Measurements from ENCODE around the gene PTPA. TPM values are rescaled to one million over a fixed set of nuclear protein-coding genes. Genes with fewer than 3 reads are reported as not detected.
"Not testable (repeated sequence)": the region's sequence is repeated elsewhere in the genome, so short reads cannot be mapped to it uniquely, and the experiment has no call there.

PTPA gene
- total RNA-seq, 2 experiments from 2014 or later: 115 to 129 TPM

DNA sequence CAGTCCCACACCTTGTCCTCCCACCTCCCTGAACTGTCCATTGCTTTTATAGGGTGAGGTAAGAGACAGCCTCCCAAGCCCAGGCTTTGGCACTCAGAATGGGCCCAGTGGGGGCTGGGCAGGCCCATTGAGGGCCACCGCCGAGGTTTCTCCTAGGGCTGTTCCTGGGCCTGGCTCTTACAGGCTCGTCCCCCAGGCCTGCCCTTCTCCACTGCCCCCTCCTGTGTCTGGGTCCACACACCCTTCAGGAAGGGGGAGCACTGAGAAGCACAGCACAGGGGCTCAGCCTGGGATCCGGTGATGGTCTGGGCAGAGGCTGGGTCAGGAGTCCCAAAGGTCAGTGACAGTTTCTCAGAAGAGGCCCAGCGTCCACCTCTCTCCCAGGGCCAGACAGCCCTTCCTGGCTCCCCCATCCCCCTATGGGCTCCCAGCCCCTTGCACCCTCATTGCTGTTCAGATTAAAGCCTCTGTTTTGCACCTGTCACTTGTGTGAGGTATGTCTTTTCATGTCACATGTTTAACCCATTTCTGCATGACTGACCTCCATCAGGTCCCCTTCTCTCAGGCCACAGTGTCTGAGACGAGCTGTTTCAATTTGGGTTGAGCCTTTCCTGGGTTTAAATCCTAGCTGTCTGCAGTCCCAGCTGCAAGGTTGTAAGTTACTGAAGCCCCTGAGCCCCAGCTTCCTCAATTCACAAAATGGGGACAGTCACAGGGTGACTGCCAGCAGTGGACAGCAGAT lies 37.4 kb downstream of the PTPA start:
- no peaks in the 10 kb centered on the region for H3K9me3 Mint-ChIP-seq (ENCODE audit: low read depth)
- CTCF ChIA-PET: interaction anchor here (0.9 to 1.2 kb wide), 2 partner anchors 17 to 25 kb away, joined by 3 to 5 read pairs; no protein-coding TSS in a partner anchor
- no peak overlapping the region for H3K27ac Mint-ChIP-seq
- no peak for DNase-seq
- ATAC-seq: no peak
- H3K36me3 Mint-ChIP-seq: peaks cover 10% of the 10 kb centered on the region
- H3K27me3 Mint-ChIP-seq: no peaks in the 10 kb centered on the region
- H3K4me1 Mint-ChIP-seq: peaks cover 10% of the 10 kb centered on the region
- H3K4me3 Mint-ChIP-seq: no peak overlapping the region

DNA sequence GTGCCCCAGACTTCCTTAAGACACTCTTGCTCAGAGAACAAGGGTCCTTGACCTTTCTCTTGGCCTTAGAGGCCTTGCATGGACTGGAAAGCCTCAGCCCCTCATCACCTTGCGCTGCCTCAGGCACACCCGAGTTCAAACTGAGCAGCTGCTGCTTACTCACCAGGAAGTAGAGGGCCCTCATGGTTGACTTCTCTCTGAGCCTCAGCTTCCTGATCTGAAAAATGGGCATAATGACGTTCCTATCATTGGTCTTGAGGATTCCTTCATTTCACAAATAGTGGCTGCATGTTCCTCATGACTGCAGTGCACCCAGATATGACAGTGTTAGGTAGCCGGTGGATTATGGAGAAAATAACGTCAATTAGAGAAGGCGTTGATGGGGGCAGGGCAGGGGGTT lies 38.2 kb downstream of the PTPA start:
- H3K27me3 Mint-ChIP-seq: no peaks in the 10 kb centered on the region
- DNase-seq (no peak), ATAC-seq (no peak)
- no peaks in the 10 kb centered on the region for H3K9me3 Mint-ChIP-seq (ENCODE audit: low read depth)
- H3K4me3 Mint-ChIP-seq: no peak overlapping the region
- CTCF ChIA-PET: interaction anchor here (0.9 to 1.2 kb wide), 2 partner anchors 17 to 24 kb away, joined by 3 to 5 read pairs; no protein-coding TSS in a partner anchor
- peak overlapping the region; percentile 41 for H3K27ac Mint-ChIP-seq
- H3K4me1 Mint-ChIP-seq: peaks cover 5% of the 10 kb centered on the region
- H3K36me3 Mint-ChIP-seq: peaks cover 4% of the 10 kb centered on the region

DNA sequence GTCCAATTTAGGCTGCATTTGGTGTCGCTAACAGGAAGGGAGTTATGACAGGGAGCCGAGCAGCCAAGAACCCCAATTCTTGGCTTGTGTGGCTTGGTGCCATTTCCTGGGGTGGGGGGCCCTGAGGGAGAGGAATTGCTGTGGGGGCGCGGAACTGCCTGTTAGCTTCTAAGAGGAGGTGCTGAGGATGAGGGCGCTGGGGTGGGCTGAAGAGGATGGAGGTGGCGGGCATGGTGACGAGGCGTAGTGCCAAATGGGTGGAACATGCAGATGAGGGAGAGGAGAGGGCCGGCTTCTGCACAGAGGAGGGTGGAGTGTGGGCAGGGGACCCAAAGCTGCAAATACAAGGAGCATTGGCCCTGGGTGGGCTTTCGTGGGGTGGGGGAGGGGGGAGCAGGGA lies 38.9 kb downstream of the PTPA start:
- H3K27me3 Mint-ChIP-seq: no peaks in the 10 kb centered on the region
- peaks cover 5% of the 10 kb centered on the region for H3K4me1 Mint-ChIP-seq
- peak overlapping the region; percentile 41 for H3K27ac Mint-ChIP-seq
- no peak for DNase-seq
- ATAC-seq: no peak
- peaks cover 4% of the 10 kb centered on the region for H3K36me3 Mint-ChIP-seq
- CTCF ChIA-PET: interaction anchor here (1.5 to 3.9 kb wide), 2 partner anchors 7 to 493 kb away, joined by 3 to 30 read pairs; no protein-coding TSS in a partner anchor
- no peaks in the 10 kb centered on the region for H3K9me3 Mint-ChIP-seq (ENCODE audit: low read depth)
- H3K4me3 Mint-ChIP-seq: no peak overlapping the region

DNA sequence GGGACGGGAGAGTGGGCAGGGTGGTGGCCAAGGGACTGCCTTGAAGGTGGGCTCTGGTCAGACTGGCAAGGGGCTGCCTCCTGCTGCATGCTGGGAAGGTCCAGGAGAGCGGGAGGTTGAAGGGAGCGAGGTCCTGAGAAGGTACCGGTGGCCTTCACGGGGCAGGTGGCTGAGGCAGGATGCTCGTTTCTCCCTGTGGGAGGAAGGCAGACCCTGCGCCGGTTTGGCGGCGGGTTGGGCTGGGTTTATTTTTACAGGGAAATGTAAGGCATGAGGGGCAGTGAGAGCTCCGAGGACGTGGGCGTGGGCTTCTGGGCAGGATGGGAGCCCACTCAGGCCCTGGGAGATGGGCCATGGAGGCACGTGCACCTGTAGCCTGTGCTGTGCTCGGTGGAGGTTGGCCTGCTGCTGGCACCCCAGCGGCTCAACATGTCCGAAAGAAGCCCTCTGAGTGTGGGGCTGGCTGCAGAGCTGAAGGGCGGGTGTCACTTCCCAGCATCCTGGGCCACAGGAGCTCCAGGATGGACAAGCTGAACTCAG lies 39.5 kb downstream of the PTPA start:
- ATAC-seq: no peak
- DNase-seq: no peak
- Mint-ChIP-seq H3K4me3 (no peak overlapping the region), H3K27me3 (no peaks in the 10 kb centered on the region), H3K9me3 (ENCODE audit: low read depth) (no peaks in the 10 kb centered on the region), H3K4me1 (peaks cover 5% of the 10 kb centered on the region), H3K36me3 (peaks cover 4% of the 10 kb centered on the region), H3K27ac (no peak overlapping the region)
- CTCF ChIA-PET: interaction anchor here (1.2 to 3.9 kb wide), 4 partner anchors 8 to 492 kb away, joined by 3 to 30 read pairs (median 4); no protein-coding TSS in a partner anchor

DNA sequence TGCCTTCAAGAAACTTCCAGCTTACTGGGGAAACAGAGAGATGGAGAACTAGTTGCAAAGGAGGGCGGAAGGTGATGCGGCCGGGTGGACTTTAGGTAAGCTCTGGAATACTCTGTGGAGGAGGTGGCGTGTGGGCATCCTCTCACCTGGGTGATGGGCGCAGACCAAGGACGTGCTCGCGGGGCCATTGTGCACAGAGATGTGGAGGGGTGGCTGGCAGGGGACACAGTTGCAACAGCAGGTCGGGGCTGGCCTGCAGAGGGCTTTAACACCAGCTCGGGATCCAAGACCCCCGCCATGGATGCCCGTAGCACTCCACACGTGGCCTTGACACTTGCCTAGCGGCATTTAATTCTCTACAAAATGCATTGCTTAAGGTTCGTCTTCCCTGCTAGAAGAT lies 40.3 kb downstream of the PTPA start:
- H3K4me1 Mint-ChIP-seq: peaks cover 5% of the 10 kb centered on the region
- peaks cover 4% of the 10 kb centered on the region for H3K36me3 Mint-ChIP-seq
- H3K27ac Mint-ChIP-seq: no peak overlapping the region
- CTCF ChIA-PET: interaction anchor here (1.2 to 3.9 kb wide), 6 partner anchors 9 to 491 kb away, joined by 3 to 30 read pairs (median 5); no protein-coding TSS in a partner anchor
- H3K27me3 Mint-ChIP-seq: no peaks in the 10 kb centered on the region
- no peaks in the 10 kb centered on the region for H3K9me3 Mint-ChIP-seq (ENCODE audit: low read depth)
- H3K4me3 Mint-ChIP-seq: no peak overlapping the region
- no peak for ATAC-seq
- no peak for DNase-seq

DNA sequence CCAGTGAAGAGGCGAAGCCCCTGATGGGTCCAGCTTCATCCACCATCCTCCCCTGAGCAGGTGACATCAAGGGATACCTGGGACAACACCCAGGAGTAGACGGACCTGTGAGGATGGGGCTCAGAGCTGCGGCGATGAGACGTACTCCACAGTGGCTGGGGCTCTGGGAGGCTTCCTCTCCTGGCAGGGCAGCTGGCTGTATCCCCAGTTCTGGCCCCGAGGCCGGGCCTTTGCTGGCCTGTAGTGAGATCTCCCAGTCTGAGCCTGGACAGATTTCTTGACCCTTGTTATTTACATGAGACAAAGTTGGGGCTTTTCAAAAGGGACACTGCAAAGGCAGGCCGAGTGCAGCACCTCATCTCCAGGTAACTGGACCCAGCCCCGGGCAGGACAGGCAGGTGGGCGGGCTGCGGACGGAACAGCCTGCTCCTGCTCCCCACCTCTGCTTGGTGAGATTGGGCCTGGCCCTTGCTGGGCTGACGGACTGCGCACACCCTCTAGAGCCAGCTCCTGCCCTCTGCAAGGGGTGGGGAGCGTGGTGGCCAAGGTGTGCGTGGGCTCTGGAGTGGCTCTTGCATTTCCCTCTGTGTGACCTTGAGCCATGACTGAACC lies 43.8 kb downstream of the PTPA start:
- peaks cover 2% of the 10 kb centered on the region for H3K36me3 Mint-ChIP-seq
- no peaks in the 10 kb centered on the region for H3K27me3 Mint-ChIP-seq
- DNase-seq (no peak), ATAC-seq (no peak)
- no peaks in the 10 kb centered on the region for H3K9me3 Mint-ChIP-seq (ENCODE audit: low read depth)
- H3K4me1 Mint-ChIP-seq: no peaks in the 10 kb centered on the region
- no peak overlapping the region for H3K4me3 Mint-ChIP-seq
- H3K27ac Mint-ChIP-seq: no peak overlapping the region
- CTCF ChIA-PET: no interaction called here

DNA sequence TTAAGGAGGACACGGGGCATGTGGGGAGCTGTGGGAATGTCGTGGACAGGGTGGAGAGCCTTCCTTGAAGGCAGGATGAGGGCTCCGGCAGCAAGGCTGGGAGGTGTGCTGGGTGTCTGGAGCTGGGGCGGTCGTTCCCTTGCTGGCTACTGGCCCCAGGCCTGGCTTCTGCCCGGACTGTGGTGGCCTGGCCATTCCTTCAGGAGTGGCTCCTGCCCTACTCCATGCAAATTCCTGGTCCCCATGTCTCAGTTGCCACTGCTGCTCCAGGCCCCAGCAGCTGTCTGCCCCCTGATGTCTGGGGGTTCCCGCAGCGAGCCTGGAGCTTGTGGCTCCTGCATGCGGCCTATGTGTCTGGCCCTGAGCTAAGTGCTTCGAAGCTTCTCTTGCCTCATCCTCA lies 44.9 kb downstream of the PTPA start:
- DNase-seq (no peak), ATAC-seq (no peak)
- CTCF ChIA-PET: interaction anchor here (1.0 to 2.8 kb wide), 2 partner anchors 11 to 13 kb away, joined by 4 to 13 read pairs; no protein-coding TSS in a partner anchor
- no peaks in the 10 kb centered on the region for H3K9me3 Mint-ChIP-seq (ENCODE audit: low read depth)
- H3K27me3 Mint-ChIP-seq: no peaks in the 10 kb centered on the region
- peaks cover 2% of the 10 kb centered on the region for H3K36me3 Mint-ChIP-seq
- no peak overlapping the region for H3K4me3 Mint-ChIP-seq
- no peaks in the 10 kb centered on the region for H3K4me1 Mint-ChIP-seq
- H3K27ac Mint-ChIP-seq: no peak overlapping the region

DNA sequence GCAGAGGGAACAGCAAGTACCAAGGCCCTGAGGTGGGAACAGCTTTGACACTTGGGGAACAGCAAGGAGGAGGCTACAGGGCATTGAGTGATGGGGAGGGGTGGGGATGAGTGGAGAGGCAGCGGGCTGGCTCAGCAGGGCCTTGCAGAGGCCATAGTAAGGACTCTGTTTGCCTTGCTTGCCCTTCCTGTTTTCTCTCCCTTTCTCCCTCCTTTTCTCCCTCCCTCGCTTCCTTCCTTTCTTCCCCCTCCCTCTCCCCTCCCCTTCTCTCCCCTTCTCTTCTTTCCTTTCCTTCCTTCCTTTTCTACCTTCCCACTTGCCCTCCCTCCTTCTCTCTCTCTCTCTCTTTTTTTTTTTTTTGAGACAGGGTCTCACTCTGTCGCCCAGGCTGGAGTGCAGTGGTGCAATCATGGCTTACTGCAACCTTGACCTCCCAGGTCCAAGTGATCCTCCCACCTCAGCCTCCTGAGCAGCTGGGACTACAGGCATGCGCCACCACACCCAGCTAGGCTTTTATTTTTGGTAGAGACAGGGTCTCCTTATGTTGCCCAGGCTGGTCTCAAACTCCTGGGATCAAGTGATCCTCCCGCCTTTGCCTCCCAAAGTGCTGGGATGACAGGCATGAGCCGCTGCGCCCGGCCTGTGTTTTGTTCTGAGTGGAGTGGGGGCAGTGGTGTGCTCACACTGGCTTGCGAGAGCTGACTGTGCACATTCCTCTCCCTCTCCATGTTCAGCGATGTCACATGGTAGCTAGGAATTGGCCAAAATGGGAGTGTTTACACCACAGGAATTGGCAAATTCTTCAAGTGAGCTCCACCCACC lies 49.7 kb downstream of the PTPA start:
- no peak for ATAC-seq
- CTCF ChIA-PET: interaction anchor here (0.9 to 1.1 kb wide), 2 partner anchors 13 to 29 kb away, joined by 3 read pairs; no protein-coding TSS in a partner anchor
- no peak for DNase-seq
- Mint-ChIP-seq H3K4me1 (no peaks in the 10 kb centered on the region), H3K27me3 (no peaks in the 10 kb centered on the region), H3K4me3 (no peak overlapping the region), H3K27ac (no peak overlapping the region), H3K9me3 (ENCODE audit: low read depth) (no peaks in the 10 kb centered on the region), H3K36me3 (no peaks in the 10 kb centered on the region)

DNA sequence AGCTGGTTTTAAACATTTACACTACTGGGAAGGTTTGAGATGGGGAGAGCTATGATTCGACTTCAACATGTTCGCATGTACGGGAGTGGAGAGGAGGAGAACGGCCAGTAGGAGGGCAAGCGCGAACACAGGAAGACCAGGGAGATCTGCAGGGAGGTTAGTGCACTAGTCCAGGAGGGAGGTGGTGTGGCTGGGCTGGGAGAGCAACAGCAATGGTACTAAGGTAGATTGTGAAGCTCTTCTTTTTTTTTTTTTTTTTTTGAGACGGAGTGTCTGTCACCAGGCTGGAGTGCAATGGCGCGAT lies 50.3 kb downstream of the PTPA start:
- CTCF ChIA-PET: interaction anchor here (0.9 to 1.1 kb wide), 2 partner anchors 13 to 30 kb away, joined by 3 read pairs; no protein-coding TSS in a partner anchor
- H3K27ac Mint-ChIP-seq: no peak overlapping the region
- no peaks in the 10 kb centered on the region for H3K36me3 Mint-ChIP-seq
- no peak overlapping the region for H3K4me3 Mint-ChIP-seq
- H3K9me3 Mint-ChIP-seq (ENCODE audit: low read depth): no peaks in the 10 kb centered on the region
- no peak for ATAC-seq
- peaks cover 1% of the 10 kb centered on the region for H3K4me1 Mint-ChIP-seq
- DNase-seq: no peak
- H3K27me3 Mint-ChIP-seq: no peaks in the 10 kb centered on the region

DNA sequence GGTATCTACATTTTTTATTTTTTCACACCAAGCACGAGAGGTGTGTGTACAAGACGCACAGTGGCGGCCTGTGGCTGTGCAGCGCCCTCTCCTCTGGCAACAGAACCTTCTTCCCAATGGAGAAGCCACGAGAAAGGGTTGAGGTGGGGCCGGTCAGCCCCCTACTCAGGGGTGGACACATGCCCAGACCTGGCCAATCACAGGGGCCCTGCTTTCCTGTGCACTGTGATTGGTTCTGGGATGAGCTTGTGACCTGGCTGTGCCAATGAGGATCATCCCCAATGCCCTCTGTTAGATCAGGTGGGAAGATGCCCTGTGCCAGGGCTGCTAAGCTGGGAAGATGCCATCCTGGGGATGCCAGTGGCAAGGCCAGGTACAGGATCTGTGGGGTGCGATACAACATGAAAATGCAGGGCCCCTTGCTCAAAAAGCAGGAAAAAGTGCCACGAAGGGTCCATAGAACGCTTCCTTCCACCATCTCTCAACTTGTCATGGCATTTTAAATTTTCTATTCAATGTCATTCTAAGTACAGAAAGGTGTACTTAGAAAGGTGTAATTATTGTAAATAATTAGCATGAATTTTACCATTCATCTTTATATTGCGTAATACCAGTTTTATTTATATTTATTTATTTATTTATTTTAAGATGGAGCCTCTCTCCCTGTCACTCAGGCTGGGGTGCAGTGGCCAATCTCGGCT lies 51.4 kb downstream of the PTPA start:
- H3K27me3 Mint-ChIP-seq: no peaks in the 10 kb centered on the region
- ATAC-seq (no peak), DNase-seq (no peak)

DNA sequence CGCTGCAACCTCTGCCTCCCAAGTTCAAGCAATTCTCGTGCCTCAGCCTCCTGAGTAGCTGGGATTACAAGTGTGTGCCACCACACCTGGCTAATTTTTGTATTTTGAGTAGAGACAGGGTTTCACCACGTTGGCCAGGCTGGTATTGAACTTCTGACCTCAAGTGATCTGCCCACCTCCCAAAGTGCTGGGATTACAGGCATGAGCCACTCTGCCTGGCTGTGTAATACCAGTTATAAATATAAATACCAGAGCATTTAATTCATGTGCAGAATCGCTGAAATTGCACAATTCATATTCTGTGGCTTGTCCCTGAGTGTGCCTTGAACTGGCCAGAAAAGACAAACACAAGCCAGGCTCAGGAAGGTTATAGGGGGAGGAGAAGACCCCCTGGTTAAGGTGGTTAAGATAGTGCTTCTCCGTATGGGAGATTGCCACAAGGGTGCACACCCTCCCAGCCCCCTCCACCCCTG lies 52.0 kb downstream of the PTPA start:
- ATAC-seq; DNase-seq; H3K27ac Mint-ChIP-seq; H3K27me3 Mint-ChIP-seq; H3K9me3 Mint-ChIP-seq (ENCODE audit: low read depth); H3K36me3 Mint-ChIP-seq; H3K4me3 Mint-ChIP-seq: not testable (repeated sequence)
- peaks cover 13% of the 10 kb centered on the region for H3K4me1 Mint-ChIP-seq
- CTCF ChIA-PET: interaction anchor here (1.6 kb wide), 1 partner anchor 25 kb away, joined by 3 read pairs; no protein-coding TSS in a partner anchor

More for the DNA sequence above, 51.4 kb downstream of the PTPA start:
- no peak overlapping the region for H3K27ac Mint-ChIP-seq
- peaks cover 7% of the 10 kb centered on the region for H3K4me1 Mint-ChIP-seq
- no peaks in the 10 kb centered on the region for H3K36me3 Mint-ChIP-seq
- H3K9me3 Mint-ChIP-seq (ENCODE audit: low read depth): no peaks in the 10 kb centered on the region
- H3K4me3 Mint-ChIP-seq: no peak overlapping the region
- CTCF ChIA-PET: no interaction called here

DNA sequence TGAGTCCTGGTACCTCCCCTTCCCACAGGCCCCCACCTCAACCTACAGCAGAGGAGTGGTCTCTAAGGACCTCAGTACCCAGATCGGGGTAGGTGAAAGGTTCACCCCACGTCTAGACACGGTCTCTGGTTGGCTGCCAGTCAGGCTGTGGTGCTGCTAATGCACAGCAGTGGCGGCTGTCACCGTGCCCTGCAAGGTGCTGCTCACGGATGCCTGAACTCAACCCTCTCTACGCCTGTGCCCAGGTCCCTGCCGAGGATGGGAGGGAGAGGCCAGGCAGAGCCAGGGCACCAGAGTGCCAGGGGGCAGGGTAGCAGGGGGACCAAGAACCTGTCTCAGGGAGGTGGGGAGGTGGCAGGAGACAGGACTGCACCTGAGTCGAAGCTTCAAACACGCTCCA lies 52.5 kb downstream of the PTPA start:
- no peak for ATAC-seq
- CTCF ChIA-PET: interaction anchor here (1.4 to 2.8 kb wide), 3 partner anchors 10 to 25 kb away, joined by 3 to 13 read pairs (median 6); no protein-coding TSS in a partner anchor
- H3K36me3 Mint-ChIP-seq: no peaks in the 10 kb centered on the region
- no peak overlapping the region for H3K4me3 Mint-ChIP-seq
- H3K27me3 Mint-ChIP-seq: no peaks in the 10 kb centered on the region
- no peak overlapping the region for H3K27ac Mint-ChIP-seq
- peaks cover 13% of the 10 kb centered on the region for H3K4me1 Mint-ChIP-seq
- H3K9me3 Mint-ChIP-seq (ENCODE audit: low read depth): no peaks in the 10 kb centered on the region
- DNase-seq: no peak

All from activated CD8-positive, alpha-beta memory T cell treated with anti-CD3 and anti-CD28 coated beads, Interleukin-2, amount 10 ng/mL, durations not matched to agents 7 days and 5 days (primary cell).